NCI-H146 treated with DMSO at 0.1 percent for 48 hours (cell line): ENCODE measurements around the gene DAPL1.

Source experiments
- DNase-seq: peaks from one replicate; lab custom pipeline; 2025; ENCODE audit not compliant: unreplicated experiment; lab: John Stamatoyannopoulos, UW

DAPL1 gene

GRCh38 chr2:158795195-158795924 is at the start of gene DAPL1:
Gene DAPL1, plus strand, starts transcription at chr2:158795317. Its CDS starts 56 bp downstream, at chr2:158795373.
- DNase-seq: no peak

GRCh38 chr2:158745866-158746382 is 49.2 kb upstream of the DAPL1 start:
- no peak for DNase-seq

GRCh38 chr2:158746488-158746887 is 48.6 kb upstream of the DAPL1 start:
- DNase-seq: no peak

- DNase-seq: no peak
Measured at GRCh38 chr2:158747281-158747680, 47.8 kb upstream of the DAPL1 start.

- DNase-seq: no peak
Measured at GRCh38 chr2:158748926-158749590, 46.1 kb upstream of the DAPL1 start.

- DNase-seq: peak; percentile 30
Measured at GRCh38 chr2:158750458-158751125, 44.5 kb upstream of the DAPL1 start.

- peak; percentile 27 for DNase-seq
Measured at GRCh38 chr2:158753641-158754611, 41.2 kb upstream of the DAPL1 start.

GRCh38 chr2:158755310-158756087 is 39.6 kb upstream of the DAPL1 start:
- no peak for DNase-seq

- DNase-seq: no peak
Measured at GRCh38 chr2:158756331-158756730, 38.8 kb upstream of the DAPL1 start.

- no peak for DNase-seq
Measured at GRCh38 chr2:158756976-158757375, 38.1 kb upstream of the DAPL1 start.

- DNase-seq: no peak
Measured at GRCh38 chr2:158760887-158761286, 34.2 kb upstream of the DAPL1 start.

- no peak for DNase-seq
Measured at GRCh38 chr2:158761621-158762020, 33.5 kb upstream of the DAPL1 start.

GRCh38 chr2:158762336-158762735 is 32.8 kb upstream of the DAPL1 start:
- DNase-seq: no peak

- DNase-seq: no peak
Measured at GRCh38 chr2:158766524-158766923, 28.6 kb upstream of the DAPL1 start.

- DNase-seq: no peak
Measured at GRCh38 chr2:158772306-158773078, 22.6 kb upstream of the DAPL1 start.

GRCh38 chr2:158773121-158773520 is 22.0 kb upstream of the DAPL1 start:
- DNase-seq: no peak

GRCh38 chr2:158774681-158775080 is 20.4 kb upstream of the DAPL1 start:
- no peak for DNase-seq

GRCh38 chr2:158775273-158776027 is 19.7 kb upstream of the DAPL1 start:
- no peak for DNase-seq
